ENCODE measurements around the gene KCNH2. TPM values are rescaled to one million over a fixed set of nuclear protein-coding genes. Genes with fewer than 3 reads are reported as not detected.

KCNH2 gene
- total RNA-seq, 4 donors from 2014 or later = 0.15 to 1.1 (median 0.36) TPM

DNA sequence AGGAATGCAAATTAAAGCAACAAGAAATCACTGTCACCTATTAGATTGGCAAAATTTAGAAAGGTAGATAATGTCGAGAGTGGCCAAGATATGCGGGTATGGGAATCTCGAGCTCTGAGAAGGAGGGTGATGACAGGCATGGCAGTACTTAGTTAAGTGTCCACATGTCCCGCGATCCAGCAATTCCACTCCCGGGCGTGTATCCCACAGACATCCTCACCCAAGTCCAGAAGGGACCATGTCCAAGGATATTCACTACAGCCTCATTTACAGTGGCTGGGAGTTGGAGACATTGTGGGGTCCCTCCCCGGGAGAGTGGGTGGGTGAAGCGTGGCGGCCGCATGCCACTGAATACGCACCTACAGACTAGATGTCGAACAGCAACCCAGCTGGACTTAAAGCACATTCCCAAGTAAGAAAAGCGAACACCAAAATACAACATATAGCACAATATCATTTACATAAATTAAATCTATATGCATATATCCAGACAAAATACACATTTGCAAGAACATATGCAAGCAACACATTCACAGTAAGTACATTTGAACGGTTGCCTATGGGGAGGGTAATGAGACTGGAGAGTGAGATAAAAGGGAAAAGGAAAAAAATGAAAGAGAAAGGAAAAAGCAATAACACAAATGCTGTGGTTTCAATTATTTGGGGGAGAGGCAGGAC is 9.9 kb downstream of the KCNH2 start:
- no peak for DNase-seq (ENCODE audit: low spot score in 2 of 2)
- WGBS, 2 donors = 71 to 72% methylated on average over 15 of the region's 15 CpGs
- no peak for TF ChIP-seq POLR2A (IDR thresholded peaks at IDR 0.05)
- TF ChIP-seq, protein P1, sequence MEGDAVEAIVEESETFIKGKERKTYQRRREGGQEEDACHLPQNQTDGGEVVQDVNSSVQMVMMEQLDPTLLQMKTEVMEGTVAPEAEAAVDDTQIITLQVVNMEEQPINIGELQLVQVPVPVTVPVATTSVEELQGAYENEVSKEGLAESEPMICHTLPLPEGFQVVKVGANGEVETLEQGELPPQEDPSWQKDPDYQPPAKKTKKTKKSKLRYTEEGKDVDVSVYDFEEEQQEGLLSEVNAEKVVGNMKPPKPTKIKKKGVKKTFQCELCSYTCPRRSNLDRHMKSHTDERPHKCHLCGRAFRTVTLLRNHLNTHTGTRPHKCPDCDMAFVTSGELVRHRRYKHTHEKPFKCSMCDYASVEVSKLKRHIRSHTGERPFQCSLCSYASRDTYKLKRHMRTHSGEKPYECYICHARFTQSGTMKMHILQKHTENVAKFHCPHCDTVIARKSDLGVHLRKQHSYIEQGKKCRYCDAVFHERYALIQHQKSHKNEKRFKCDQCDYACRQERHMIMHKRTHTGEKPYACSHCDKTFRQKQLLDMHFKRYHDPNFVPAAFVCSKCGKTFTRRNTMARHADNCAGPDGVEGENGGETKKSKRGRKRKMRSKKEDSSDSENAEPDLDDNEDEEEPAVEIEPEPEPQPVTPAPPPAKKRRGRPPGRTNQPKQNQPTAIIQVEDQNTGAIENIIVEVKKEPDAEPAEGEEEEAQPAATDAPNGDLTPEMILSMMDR (IDR thresholded peaks at IDR 0.05) = no peak
- intact Hi-C loops (cut with DNase I; ENCODE audit: low total_unique reads) = no loop called here
- no peak overlapping the region for H3K4me3 ChIP-seq (ENCODE audit: low read depth, poor library complexity, severe bottlenecking)

DNA sequence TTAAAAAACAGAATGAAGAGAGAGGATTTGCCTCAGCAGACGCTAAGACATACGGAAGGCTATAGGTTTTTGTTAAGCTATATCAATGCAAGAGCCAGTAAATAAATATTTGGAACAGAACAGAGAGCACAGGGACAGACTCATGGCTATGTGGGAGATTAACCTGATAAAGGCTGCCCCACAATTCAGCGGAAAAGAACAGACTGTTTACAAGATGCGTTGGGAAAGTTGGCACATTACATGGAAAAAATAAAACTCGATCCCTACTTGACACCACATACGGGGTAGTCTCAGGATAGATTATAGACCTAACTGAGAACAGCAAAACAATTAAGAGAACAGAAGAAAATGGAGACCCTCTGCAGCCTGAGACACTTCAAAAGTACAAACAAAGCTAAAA is 10.8 kb downstream of the KCNH2 start:
- TF ChIP-seq, protein P1 (IDR thresholded peaks at IDR 0.05) = no peak
- no peak for TF ChIP-seq POLR2A (IDR thresholded peaks at IDR 0.05)
- DNase-seq (ENCODE audit: low spot score in 2 of 2) = no peak
- WGBS, 2 donors = 59 to 60% methylated on average over 6 of the region's 6 CpGs
- H3K4me3 ChIP-seq (ENCODE audit: low read depth, poor library complexity, severe bottlenecking) = no peak overlapping the region
- intact Hi-C loops (cut with DNase I; ENCODE audit: low total_unique reads) = no loop called here

DNA sequence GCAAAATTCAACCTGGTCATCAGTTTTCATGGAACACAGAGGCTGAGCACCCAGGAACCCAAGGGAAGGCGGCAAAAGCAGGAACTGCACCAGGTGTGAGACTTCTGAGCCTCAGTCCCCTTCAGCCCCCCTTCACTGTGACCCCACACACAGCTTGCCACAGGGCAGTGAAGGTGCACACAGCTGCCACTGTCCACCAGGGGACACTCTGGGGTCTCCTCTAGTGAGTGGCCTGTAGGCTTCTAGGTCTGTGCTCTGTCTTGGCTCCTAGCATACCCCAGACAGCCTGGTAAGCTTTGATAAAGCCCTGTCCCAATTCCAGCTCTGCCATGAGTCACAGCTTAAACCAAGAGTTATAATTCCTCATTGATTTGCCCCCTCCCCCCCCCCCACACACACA is 12.1 kb downstream of the KCNH2 start:
- TF ChIP-seq POLR2A (IDR thresholded peaks at IDR 0.05) = no peak
- TF ChIP-seq, protein P1 (IDR thresholded peaks at IDR 0.05) = no peak
- DNase-seq (ENCODE audit: low spot score in 2 of 2) = no peak
- 100% methylated on average over 1 of the region's 1 CpG for WGBS, 2 donors
- H3K4me3 ChIP-seq (ENCODE audit: low read depth, poor library complexity, severe bottlenecking) = no peak overlapping the region
- intact Hi-C loops (cut with DNase I; ENCODE audit: low total_unique reads) = no loop called here

DNA sequence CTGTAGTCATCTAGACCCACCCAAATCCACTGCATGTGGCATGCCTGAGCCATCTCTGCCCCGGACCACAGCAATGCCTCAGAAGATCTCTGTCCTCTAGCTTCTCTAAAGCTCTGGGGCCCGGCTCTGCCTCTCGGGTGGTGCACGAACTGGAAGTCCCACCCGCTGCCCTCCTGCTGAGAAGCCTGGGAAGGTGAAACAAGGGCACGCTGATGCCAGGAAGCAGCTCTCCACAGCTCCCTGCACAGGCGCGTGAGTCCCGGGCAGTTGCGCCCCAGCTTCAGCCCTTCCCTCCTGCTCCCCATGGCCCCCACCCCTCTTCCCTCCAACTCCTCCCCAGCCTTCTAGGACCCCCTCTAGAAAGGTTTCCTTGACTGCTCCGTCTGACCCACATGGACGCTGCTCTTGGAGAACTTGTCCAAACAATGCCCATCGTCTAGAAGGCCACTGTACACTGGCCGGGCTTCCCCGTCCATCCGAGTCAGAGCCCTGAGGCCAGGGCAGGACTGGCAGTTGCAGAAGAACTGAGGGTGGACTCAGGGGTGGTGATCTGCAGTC is 12.8 kb downstream of the KCNH2 start:
- intact Hi-C loops (cut with DNase I; ENCODE audit: low total_unique reads) = no loop called here
- no peak overlapping the region for H3K4me3 ChIP-seq (ENCODE audit: low read depth, poor library complexity, severe bottlenecking)
- DNase-seq (ENCODE audit: low spot score in 2 of 2) = no peak
- 72 to 81% methylated on average over 16 of the region's 16 CpGs for WGBS, 2 donors
- no peak for TF ChIP-seq POLR2A (IDR thresholded peaks at IDR 0.05)
- TF ChIP-seq, protein P1 (IDR thresholded peaks at IDR 0.05) = no peak

DNA sequence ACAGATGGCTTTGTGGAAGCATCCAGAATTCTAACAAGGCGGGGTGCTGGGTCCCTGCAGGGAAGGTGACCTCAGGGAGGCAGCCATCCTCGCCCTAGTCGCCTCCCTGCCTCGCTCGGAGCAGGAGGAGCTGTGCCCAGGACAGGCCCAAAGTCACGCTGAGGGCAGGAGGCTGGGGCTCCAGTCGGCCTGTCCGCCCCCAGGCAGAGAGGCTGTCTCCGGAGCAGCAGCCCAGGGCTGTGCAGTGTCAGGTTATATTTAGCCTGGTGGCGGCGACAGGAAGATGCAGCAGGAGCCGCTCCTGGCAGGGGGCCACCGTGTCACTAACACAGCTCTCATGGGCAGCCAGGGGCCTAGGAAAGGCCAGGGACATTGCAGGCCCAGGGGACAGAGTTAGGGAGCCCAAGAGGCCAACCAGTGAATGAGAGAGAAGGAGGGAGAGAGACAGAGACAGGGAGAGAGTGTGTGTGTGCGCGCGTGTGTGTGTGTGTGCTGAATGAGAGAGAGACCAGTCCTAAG is 13.5 kb downstream of the KCNH2 start:
- TF ChIP-seq, protein P1 (IDR thresholded peaks at IDR 0.05) = no peak
- no peak for TF ChIP-seq POLR2A (IDR thresholded peaks at IDR 0.05)
- 50 to 57% methylated on average over 16 of the region's 16 CpGs for WGBS, 2 donors
- DNase-seq (ENCODE audit: low spot score in 2 of 2) = no peak
- intact Hi-C loops (cut with DNase I; ENCODE audit: low total_unique reads) = no loop called here
- H3K4me3 ChIP-seq (ENCODE audit: low read depth, poor library complexity, severe bottlenecking) = no peak overlapping the region

Measured in lower leg skin (tissue), 4 donors.